Upper lobe of right lung (tissue), 1 donor: ENCODE results near the gene FCHSD1. TPM values are rescaled to one million over a fixed set of nuclear protein-coding genes. Genes with fewer than 3 reads are reported as not detected.
A peak's percentile ranks its signal among the peaks of the same experiment; 100 is the strongest.

Experiments used
- ATAC-seq: fragments of 200-7000 bp; cut with Tn5 transposase; one replicate; pipeline ENCODE4 v1.9.1; 2020; ENCODE audit warnings: mild to moderate bottlenecking, moderate library complexity
- DNase-seq: peaks from one replicate; pipeline ENCODE4 v3.0.0-alpha.2; 2020
- H3K27ac ChIP-seq: fragments of 200-600 bp; one replicate; pipeline ENCODE4 v1.8.0; 2022
- H3K27me3 ChIP-seq: fragments of 200-600 bp; one replicate; pipeline ENCODE4 v1.8.0; 2022; ENCODE audit warnings: mild to moderate bottlenecking
- H3K36me3 ChIP-seq: fragments of 200-600 bp; one replicate; pipeline ENCODE4 v1.8.0; 2022
- H3K4me1 ChIP-seq: fragments of 200-600 bp; one replicate; pipeline ENCODE4 v1.8.0; 2022
- H3K4me3 ChIP-seq: fragments of 200-600 bp; one replicate; pipeline ENCODE4 v1.8.0; 2022; ENCODE audit warnings: mild to moderate bottlenecking
- H3K9me3 ChIP-seq: fragments of 200-600 bp; one replicate; pipeline ENCODE4 v1.8.0; 2022
- CTCF ChIP-seq: fragments of 200-600 bp; IDR thresholded peaks from one replicate; pipeline ENCODE4 v1.8.0; 2022; ENCODE audit warnings: antibody characterized with exemption
- intact Hi-C: fragments of 100-400 bp; cut with DNase I; formaldehyde crosslinking; loops from one replicate; pipeline ENCODE4 v1.11.0; 2022
- total RNA-seq: library from RNA; stranded (reverse); fragmentation: NEBNext Ultra II Directional; extraction: Animal tissue kit (Norgen Biotek cat#: 25700); gene quantifications from one replicate; pipeline ENCODE4 v1.2.1, GENCODE V29; 2021
- donor health status: DM: no; HTN: yes; CAD: no; lungs with severe emphysema.

Gene FCHSD1
- total RNA-seq, 1 donor from 2014 or later = 13.6 TPM

DNA sequence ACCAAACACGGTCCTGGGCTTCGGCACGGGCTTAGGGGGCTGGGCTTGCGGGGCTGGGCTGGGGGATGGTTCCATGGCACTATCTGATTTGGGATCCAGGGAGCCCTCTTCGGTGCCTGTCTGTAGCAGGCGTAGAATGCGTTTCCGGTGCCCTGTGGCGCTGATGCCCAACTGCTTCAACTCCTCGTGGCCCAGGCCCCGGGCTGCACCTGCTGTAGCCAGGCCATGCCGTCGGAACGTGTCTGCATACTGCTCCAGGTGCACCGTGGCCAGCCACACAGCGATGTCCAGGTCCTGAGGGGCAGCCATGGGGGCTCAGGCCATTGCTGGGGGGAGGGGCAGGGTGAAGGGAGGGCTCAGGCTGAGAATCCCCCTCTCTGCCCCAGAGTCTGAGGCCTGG, 29.0 kb upstream of the FCHSD1 start:
- H3K4me3 ChIP-seq = peak overlapping the region; percentile 25
- no peak for DNase-seq
- TF ChIP-seq CTCF = no peak
- peaks cover 26% of the 10 kb centered on the region for H3K4me1 ChIP-seq
- no peaks in the 10 kb centered on the region for H3K9me3 ChIP-seq
- H3K36me3 ChIP-seq = peaks cover 6% of the 10 kb centered on the region
- intact Hi-C loops = no loop called here
- ATAC-seq = no peak
- H3K27me3 ChIP-seq = no peaks in the 10 kb centered on the region
- no peak overlapping the region for H3K27ac ChIP-seq

DNA sequence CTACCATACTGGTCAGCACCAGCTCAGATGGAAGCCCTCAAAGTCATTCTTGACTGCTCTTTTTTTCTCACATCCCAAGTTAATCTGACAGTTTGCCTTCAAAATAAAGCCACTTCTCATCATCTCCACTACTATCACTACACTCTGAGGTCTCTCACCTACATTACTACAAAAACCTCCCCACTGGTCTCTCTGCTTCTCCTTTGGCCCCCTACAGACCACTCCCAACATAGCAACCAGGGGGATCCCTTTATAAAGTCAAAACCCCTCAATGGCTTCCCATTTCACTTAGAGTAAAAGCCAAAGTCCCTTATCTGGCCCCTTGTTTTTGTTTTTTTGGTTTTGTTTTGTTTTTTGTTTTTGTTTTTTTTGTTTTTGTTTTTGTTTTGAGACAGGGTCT, 26.2 kb upstream of the FCHSD1 start:
- peaks cover 16% of the 10 kb centered on the region for H3K4me1 ChIP-seq
- H3K27me3 ChIP-seq = no peaks in the 10 kb centered on the region
- no peak overlapping the region for H3K27ac ChIP-seq
- no peak overlapping the region for H3K4me3 ChIP-seq
- H3K36me3 ChIP-seq = peaks cover 9% of the 10 kb centered on the region
- no peak for TF ChIP-seq CTCF
- H3K9me3 ChIP-seq = no peaks in the 10 kb centered on the region
- ATAC-seq = no peak
- DNase-seq = no peak
- intact Hi-C loops = no loop called here

DNA sequence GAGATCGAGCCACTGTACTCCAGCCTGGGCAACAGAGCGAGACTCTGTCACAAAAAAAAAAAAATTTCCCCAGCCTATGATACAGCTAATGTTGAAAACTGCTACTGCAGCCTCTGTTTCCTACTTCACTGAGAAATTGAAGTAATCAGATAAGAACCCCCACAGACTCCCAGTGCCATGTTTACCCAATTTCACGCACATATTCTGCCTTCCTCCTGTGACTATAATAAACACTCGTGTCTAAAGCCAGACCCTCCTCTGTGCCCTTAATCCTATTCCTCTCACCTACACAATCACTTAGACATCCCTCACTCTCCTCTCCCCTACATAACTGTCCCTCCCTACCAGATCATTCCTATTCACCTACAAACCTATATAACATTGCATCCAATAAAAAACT, 24.5 kb upstream of the FCHSD1 start:
- DNase-seq = no peak
- H3K36me3 ChIP-seq = peaks cover 13% of the 10 kb centered on the region
- no peak overlapping the region for H3K4me3 ChIP-seq
- no peak overlapping the region for H3K27ac ChIP-seq
- ATAC-seq = no peak
- intact Hi-C loops = no loop called here
- peaks cover 6% of the 10 kb centered on the region for H3K4me1 ChIP-seq
- no peaks in the 10 kb centered on the region for H3K27me3 ChIP-seq
- no peaks in the 10 kb centered on the region for H3K9me3 ChIP-seq
- TF ChIP-seq CTCF = no peak

DNA sequence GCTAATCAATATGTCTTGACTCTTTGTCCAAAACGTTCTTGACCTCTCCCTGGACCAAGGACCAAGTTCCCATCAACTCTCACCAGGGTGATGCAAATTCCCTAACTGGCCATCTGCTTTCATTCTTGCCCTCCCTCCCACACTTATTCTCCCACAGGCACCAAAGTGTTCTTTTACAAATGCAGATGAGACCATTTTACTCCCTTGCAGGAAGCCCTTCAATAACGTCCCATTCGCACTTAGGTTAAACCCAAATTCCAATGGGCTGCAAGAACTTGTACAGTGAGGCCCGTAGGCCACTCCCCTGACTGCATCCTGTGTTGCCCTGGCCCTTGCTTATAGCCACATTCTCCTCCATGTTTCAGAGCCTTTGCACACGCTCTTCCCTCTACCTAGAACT, 23.5 kb upstream of the FCHSD1 start:
- Histone ChIP-seq H3K36me3 (peaks cover 13% of the 10 kb centered on the region), H3K4me1 (no peaks in the 10 kb centered on the region), H3K27me3 (no peaks in the 10 kb centered on the region), H3K9me3 (no peaks in the 10 kb centered on the region), H3K27ac (no peak overlapping the region), H3K4me3 (no peak overlapping the region)
- DNase-seq = no peak
- no peak for ATAC-seq
- TF ChIP-seq CTCF = no peak
- intact Hi-C loops = no loop called here

DNA sequence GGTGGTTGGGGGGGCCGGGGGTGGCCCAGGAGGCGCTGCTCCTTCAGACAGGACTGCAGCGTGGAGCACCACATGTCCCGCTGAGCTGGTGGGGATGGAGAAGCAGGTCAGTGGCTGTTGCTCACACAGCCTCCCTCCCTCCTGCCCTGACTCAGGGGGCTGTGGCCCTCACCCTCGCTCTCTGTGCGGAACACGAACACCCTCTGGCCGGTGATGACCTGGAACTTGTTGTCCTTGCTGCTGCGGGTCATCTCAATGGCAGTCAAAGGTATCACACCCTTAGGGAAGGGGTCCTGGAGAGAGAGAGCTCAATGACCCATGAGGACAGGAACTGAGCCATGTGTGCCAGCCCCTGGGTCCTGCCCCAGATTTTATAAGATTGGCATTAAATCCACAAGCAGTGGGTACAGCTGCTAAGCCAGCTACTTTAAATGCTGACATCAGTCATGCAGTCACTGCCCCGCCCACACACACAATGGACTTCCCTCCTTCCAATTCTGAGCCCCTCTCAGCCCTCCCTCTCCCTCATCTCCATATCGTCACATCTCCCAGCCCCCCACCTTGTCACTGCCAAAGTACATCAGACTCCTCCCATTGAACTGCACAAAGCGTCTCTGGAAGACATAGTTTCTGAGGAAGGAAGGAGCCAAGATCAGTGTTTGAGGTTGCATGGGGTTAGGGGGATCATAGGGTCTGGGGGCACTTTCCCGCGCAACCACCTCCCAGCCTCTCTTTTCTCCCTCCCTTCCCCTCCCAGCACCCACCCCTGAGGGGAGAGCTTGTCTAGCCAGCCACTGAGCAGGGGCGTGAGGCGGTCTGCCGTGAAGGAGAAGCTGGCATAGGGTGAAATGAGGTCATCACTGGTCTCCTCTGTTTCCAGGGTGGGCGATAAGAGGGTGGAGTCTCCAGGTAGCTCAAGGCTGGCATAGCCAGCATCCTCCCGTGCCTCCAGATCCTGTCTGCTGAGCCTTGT, 21.9 kb upstream of the FCHSD1 start:
- Histone ChIP-seq H3K27me3 (no peaks in the 10 kb centered on the region), H3K4me3 (no peak overlapping the region), H3K36me3 (peaks cover 11% of the 10 kb centered on the region), H3K9me3 (no peaks in the 10 kb centered on the region), H3K4me1 (no peaks in the 10 kb centered on the region), H3K27ac (no peak overlapping the region)
- DNase-seq (no peak), ATAC-seq (peak; percentile 55)
- intact Hi-C loops = no loop called here
- TF ChIP-seq CTCF = no peak
